Liver (tissue), 9 donors: ENCODE data around the gene FILIP1L. TPM values are rescaled to one million over a fixed set of nuclear protein-coding genes. Genes with fewer than 3 reads are reported as not detected.
A peak's percentile ranks its signal among the peaks of the same experiment; 100 is the strongest.

Source experiments
- DNase-seq: peaks from one replicate; pipeline ENCODE4 v3.0.0-alpha.2; 2017; ENCODE audit warnings: low spot score
- H3K27ac ChIP-seq, 2 donors: one replicate each; pipeline ENCODE4 v1.7.0; 2013; ENCODE audit warnings: inconsistent platforms in 2 of 2, low read length in 2 of 2, control low read depth in 1 of 2, low read depth in 1 of 2, mild to moderate bottlenecking in 1 of 2
- H3K27me3 ChIP-seq, 4 donors: one replicate each; pipeline versions ENCODE4 v1.6.1 to v1.7.0; 2013; ENCODE audit warnings: low read length in 3 of 4, inconsistent platforms in 1 of 4, mild to moderate bottlenecking in 1 of 4, moderate library complexity in 1 of 4; ENCODE audit not compliant: control insufficient read depth in 4 of 4, insufficient read depth in 4 of 4
- H3K36me3 ChIP-seq, 4 donors: one replicate each; pipeline versions ENCODE4 v1.6.1 to v1.7.0; 2013; ENCODE audit warnings: low read length in 3 of 4, mild to moderate bottlenecking in 3 of 4, low read depth in 1 of 4, moderate library complexity in 1 of 4; ENCODE audit not compliant: control insufficient read depth in 4 of 4, insufficient read depth in 3 of 4
- H3K4me1 ChIP-seq, 4 donors: one replicate each; pipeline versions ENCODE4 v1.6.1 to v1.7.0; 2013; ENCODE audit warnings: low read length in 3 of 4, mild to moderate bottlenecking in 3 of 4, moderate library complexity in 1 of 4; ENCODE audit not compliant: control insufficient read depth in 4 of 4, insufficient read depth in 4 of 4
- H3K4me3 ChIP-seq, 3 donors: one replicate each; pipeline versions ENCODE4 v1.6.1 to v1.7.0; 2013; ENCODE audit warnings: low read length in 3 of 3, control low read depth in 1 of 3, low read depth in 1 of 3, mild to moderate bottlenecking in 1 of 3
- H3K9ac ChIP-seq, 2 donors: one replicate each; pipeline ENCODE4 v1.7.0; 2013; ENCODE audit warnings: low read length in 2 of 2, mild to moderate bottlenecking in 2 of 2, moderate library complexity in 2 of 2, control low read depth in 1 of 2, low read depth in 1 of 2
- H3K9me3 ChIP-seq, 4 donors: one replicate each; pipeline versions ENCODE4 v1.6.1 to v1.7.0; 2013; ENCODE audit warnings: low read length in 3 of 4; ENCODE audit not compliant: control insufficient read depth in 4 of 4
- FOXA1 ChIP-seq: IDR thresholded peaks from 2 replicates; pipeline ENCODE4 v1.6.1; 2016; ENCODE audit warnings: antibody characterized with exemption
- FOXA2 ChIP-seq: IDR thresholded peaks from 2 replicates; pipeline ENCODE4 v1.6.1; 2016; ENCODE audit warnings: antibody characterized with exemption
- HNF4A ChIP-seq, 2 donors: conservative IDR thresholded peaks; 2 replicates each; pipeline ENCODE4 v1.6.1; 2016; ENCODE audit warnings: antibody characterized with exemption in 2 of 2, mild to moderate bottlenecking in 2 of 2
- HNF4G ChIP-seq: IDR thresholded peaks from 2 replicates; pipeline ENCODE4 v1.6.1; 2016; ENCODE audit warnings: antibody characterized with exemption
- JUND ChIP-seq, 2 donors: IDR thresholded peaks; 2 replicates each; pipeline ENCODE4 v1.6.1; 2016; ENCODE audit warnings: antibody characterized with exemption in 2 of 2
- NR2F2 ChIP-seq: IDR thresholded peaks from 2 replicates; pipeline ENCODE4 v1.6.1; 2016; ENCODE audit warnings: antibody characterized with exemption
- RAD21 ChIP-seq, 2 donors: IDR thresholded peaks; 2 replicates each; pipeline ENCODE4 v1.6.1; 2016; ENCODE audit warnings: antibody characterized with exemption in 2 of 2, mild to moderate bottlenecking in 2 of 2
- RXRA ChIP-seq, 2 donors: IDR thresholded peaks; 2 replicates each; pipeline ENCODE4 v1.6.1; 2017 to 2018; ENCODE audit warnings: antibody characterized with exemption in 2 of 2, mild to moderate bottlenecking in 1 of 2
- SP1 ChIP-seq: IDR thresholded peaks from 2 replicates; pipeline ENCODE4 v1.6.1; 2018; ENCODE audit warnings: antibody characterized with exemption, mild to moderate bottlenecking
- TAF1 ChIP-seq: conservative IDR thresholded peaks from 2 replicates; pipeline ENCODE4 v1.6.1; 2016; ENCODE audit warnings: antibody characterized with exemption, mild to moderate bottlenecking
- YY1 ChIP-seq: IDR thresholded peaks from 2 replicates; pipeline ENCODE4 v1.6.1; 2016; ENCODE audit warnings: antibody characterized with exemption, mild to moderate bottlenecking
- WGBS: extraction: QIAGEN DNeasy Blood & Tissue Kit; methylation state at CpG from one replicate; pipeline ENCODE4 v1.1.7; 2013; 5-methylcytosine and 5-hydroxymethylcytosine counted together
- polyA plus RNA-seq, 2 donors: library from polyadenylated mRNA; stranded (reverse) in 1 of 2; unstranded in 1 of 2; fragments of 200-250 nt in 1 of 2; fragments of >200 nt in 1 of 2; fragmentation: Nextera tagmentation in 1 of 2; extraction: Ambion mirVana in 1 of 2; gene quantifications; one replicate each; pipeline versions ENCODE4 v1.2.1 to v1.2.3, GENCODE V29; 2013 to 2015
- total RNA-seq, 2 donors: library from RNA; depleted of rRNA; stranded (reverse); fragments of >200 nt; gene quantifications; one replicate each; pipeline ENCODE4 v1.2.3, GENCODE V29; 2014
- TF ChIP-seq, protein P1 (sequence below): IDR thresholded peaks from 2 replicates; pipeline ENCODE4 v1.6.1; 2016; ENCODE audit warnings: antibody characterized with exemption
- TF ChIP-seq, protein P2 (sequence below): IDR thresholded peaks from 2 replicates; pipeline ENCODE4 v1.6.1; 2016; ENCODE audit warnings: antibody characterized with exemption
- TF ChIP-seq, protein P3 (sequence below): IDR thresholded peaks from 2 replicates; pipeline ENCODE4 v1.6.1; 2016; ENCODE audit warnings: antibody characterized with exemption, mild to moderate bottlenecking
- TF ChIP-seq, protein P4 (sequence below): fragments of 150-350 bp; IDR thresholded peaks from 2 replicates; pipeline ENCODE4 v1.5.1; 2017; ENCODE audit warnings: improper control_type of control experiment, low read depth, low read length; ENCODE audit not compliant: missing input control
- donor health status: healthy.
- donor health status: healthy.
- donor health status: healthy.
- donor health status: healthy.
- donor health status: healthy.

The FILIP1L gene
- total and polyA plus RNA-seq, 4 donors, result 1.4 to 6.5 (median 1.9) TPM

- H3K4me1 ChIP-seq, result peaks cover 6 to 19% (median 8%) of the 10 kb centered on the region in 4 donors
- H3K36me3 ChIP-seq, result no peaks in the 10 kb centered on the region
- no peaks in the 10 kb centered on the region for H3K9me3 ChIP-seq
- TF ChIP-seq, protein P1, sequence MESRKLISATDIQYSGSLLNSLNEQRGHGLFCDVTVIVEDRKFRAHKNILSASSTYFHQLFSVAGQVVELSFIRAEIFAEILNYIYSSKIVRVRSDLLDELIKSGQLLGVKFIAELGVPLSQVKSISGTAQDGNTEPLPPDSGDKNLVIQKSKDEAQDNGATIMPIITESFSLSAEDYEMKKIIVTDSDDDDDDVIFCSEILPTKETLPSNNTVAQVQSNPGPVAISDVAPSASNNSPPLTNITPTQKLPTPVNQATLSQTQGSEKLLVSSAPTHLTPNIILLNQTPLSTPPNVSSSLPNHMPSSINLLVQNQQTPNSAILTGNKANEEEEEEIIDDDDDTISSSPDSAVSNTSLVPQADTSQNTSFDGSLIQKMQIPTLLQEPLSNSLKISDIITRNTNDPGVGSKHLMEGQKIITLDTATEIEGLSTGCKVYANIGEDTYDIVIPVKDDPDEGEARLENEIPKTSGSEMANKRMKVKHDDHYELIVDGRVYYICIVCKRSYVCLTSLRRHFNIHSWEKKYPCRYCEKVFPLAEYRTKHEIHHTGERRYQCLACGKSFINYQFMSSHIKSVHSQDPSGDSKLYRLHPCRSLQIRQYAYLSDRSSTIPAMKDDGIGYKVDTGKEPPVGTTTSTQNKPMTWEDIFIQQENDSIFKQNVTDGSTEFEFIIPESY, result no peak
- no peak for TF ChIP-seq HNF4G
- no peak for TF ChIP-seq FOXA1
- no peak for TF ChIP-seq HNF4A (conservative IDR thresholded peaks at IDR 0.05)
- H3K4me3 ChIP-seq, result peak overlapping the region; percentile 62 to 98 (median 93)
- H3K27me3 ChIP-seq, result no peaks in the 10 kb centered on the region
- WGBS, result 2% methylated on average over 15 of the region's 15 CpGs
- peak overlapping the region; percentile 56 to 72 for H3K9ac ChIP-seq
- DNase-seq, result peak; percentile 38
- peak overlapping the region; percentile 80 to 88 for H3K27ac ChIP-seq
These were observed 297.3 kb downstream of the FILIP1L start for GRCh38 chr3:99817047-99817436.

DNA sequence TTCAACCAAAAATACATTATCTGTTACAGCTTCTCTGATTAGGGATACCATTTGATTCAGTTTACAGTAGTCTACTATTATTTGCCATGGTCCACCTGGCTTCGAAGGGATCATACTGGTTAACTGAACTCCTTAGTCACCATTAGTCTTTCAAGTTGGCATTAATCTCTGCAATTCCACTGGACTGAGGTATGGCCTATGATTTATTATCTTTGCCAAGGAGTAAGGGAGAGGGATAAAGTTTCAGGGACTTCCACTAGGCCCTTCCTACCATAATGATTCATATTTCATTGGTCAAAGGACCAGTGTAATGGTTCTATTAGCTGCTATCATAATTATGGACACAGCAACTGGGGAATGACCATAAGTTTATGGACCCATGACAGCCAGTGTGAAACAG is 303.9 kb downstream of the FILIP1L start:
- WGBS, result 93% methylated on average over 1 of the region's 1 CpG
- H3K36me3 ChIP-seq, result no peaks in the 10 kb centered on the region
- no peaks in the 10 kb centered on the region for H3K4me1 ChIP-seq
- no peak overlapping the region for H3K4me3 ChIP-seq
- H3K9ac ChIP-seq, result no peak overlapping the region
- DNase-seq, result no peak
- no peaks in the 10 kb centered on the region for H3K27me3 ChIP-seq
- no peak for TF ChIP-seq FOXA1
- TF ChIP-seq, protein P2, sequence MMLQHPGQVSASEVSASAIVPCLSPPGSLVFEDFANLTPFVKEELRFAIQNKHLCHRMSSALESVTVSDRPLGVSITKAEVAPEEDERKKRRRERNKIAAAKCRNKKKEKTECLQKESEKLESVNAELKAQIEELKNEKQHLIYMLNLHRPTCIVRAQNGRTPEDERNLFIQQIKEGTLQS, result no peak
- no peak for TF ChIP-seq HNF4G
- no peak for TF ChIP-seq SP1
- TF ChIP-seq, protein P3, sequence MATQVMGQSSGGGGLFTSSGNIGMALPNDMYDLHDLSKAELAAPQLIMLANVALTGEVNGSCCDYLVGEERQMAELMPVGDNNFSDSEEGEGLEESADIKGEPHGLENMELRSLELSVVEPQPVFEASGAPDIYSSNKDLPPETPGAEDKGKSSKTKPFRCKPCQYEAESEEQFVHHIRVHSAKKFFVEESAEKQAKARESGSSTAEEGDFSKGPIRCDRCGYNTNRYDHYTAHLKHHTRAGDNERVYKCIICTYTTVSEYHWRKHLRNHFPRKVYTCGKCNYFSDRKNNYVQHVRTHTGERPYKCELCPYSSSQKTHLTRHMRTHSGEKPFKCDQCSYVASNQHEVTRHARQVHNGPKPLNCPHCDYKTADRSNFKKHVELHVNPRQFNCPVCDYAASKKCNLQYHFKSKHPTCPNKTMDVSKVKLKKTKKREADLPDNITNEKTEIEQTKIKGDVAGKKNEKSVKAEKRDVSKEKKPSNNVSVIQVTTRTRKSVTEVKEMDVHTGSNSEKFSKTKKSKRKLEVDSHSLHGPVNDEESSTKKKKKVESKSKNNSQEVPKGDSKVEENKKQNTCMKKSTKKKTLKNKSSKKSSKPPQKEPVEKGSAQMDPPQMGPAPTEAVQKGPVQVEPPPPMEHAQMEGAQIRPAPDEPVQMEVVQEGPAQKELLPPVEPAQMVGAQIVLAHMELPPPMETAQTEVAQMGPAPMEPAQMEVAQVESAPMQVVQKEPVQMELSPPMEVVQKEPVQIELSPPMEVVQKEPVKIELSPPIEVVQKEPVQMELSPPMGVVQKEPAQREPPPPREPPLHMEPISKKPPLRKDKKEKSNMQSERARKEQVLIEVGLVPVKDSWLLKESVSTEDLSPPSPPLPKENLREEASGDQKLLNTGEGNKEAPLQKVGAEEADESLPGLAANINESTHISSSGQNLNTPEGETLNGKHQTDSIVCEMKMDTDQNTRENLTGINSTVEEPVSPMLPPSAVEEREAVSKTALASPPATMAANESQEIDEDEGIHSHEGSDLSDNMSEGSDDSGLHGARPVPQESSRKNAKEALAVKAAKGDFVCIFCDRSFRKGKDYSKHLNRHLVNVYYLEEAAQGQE, result no peak
- no peak for TF ChIP-seq RAD21 (IDR thresholded peaks at IDR 0.05)
- TF ChIP-seq, protein P1, result no peak
- no peak for TF ChIP-seq NR2F2
- TF ChIP-seq, protein P4, sequence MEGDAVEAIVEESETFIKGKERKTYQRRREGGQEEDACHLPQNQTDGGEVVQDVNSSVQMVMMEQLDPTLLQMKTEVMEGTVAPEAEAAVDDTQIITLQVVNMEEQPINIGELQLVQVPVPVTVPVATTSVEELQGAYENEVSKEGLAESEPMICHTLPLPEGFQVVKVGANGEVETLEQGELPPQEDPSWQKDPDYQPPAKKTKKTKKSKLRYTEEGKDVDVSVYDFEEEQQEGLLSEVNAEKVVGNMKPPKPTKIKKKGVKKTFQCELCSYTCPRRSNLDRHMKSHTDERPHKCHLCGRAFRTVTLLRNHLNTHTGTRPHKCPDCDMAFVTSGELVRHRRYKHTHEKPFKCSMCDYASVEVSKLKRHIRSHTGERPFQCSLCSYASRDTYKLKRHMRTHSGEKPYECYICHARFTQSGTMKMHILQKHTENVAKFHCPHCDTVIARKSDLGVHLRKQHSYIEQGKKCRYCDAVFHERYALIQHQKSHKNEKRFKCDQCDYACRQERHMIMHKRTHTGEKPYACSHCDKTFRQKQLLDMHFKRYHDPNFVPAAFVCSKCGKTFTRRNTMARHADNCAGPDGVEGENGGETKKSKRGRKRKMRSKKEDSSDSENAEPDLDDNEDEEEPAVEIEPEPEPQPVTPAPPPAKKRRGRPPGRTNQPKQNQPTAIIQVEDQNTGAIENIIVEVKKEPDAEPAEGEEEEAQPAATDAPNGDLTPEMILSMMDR, result no peak
- no peak for TF ChIP-seq YY1
- TF ChIP-seq HNF4A (conservative IDR thresholded peaks at IDR 0.05), result no peak
- no peak for TF ChIP-seq RXRA (IDR thresholded peaks at IDR 0.05)
- TF ChIP-seq TAF1, result no peak
- no peak for TF ChIP-seq FOXA2
- TF ChIP-seq JUND (IDR thresholded peaks at IDR 0.05), result no peak
- H3K9me3 ChIP-seq, result peaks cover 0 to 2% (median 1%) of the 10 kb centered on the region in 4 donors
- H3K27ac ChIP-seq, result no peak overlapping the region
